Measurements from ENCODE around the gene B4GALNT4. TPM values are rescaled to one million over a fixed set of nuclear protein-coding genes. Genes with fewer than 3 reads are reported as not detected.

B4GALNT4 gene
- total RNA-seq, 1 donor from 2014 or later = 39.1 TPM

DNA sequence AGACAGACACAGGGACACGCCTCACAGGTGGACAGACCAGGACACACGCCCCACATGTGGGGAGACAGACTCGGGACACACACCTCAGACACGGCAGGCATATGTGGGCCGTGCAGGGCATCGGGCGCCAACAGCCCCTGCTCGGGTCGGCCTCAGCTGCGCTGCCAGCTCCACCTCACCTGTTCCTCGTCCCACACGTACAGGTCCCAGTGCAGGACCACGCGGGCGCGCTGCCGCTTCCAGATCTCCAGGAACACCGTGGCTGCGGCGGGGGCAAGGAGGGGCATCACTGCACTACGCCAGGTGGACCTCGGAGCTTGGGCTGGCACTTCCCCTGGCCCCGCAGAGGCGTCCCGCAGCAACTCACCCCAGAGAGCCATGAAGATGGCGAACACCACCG is 60.1 kb downstream of the B4GALNT4 start:
- no peak for TF ChIP-seq CTCF (IDR thresholded peaks at IDR 0.05)
- no peak for DNase-seq (ENCODE audit: low spot score)
- no peak overlapping the region for H3K4me3 Mint-ChIP-seq (ENCODE audit: unreplicated experiment)
- H3K27ac Mint-ChIP-seq (ENCODE audit: unreplicated experiment) = no peak overlapping the region
- H3K27me3 Mint-ChIP-seq (ENCODE audit: low read depth) = peaks cover 20% of the 10 kb centered on the region
- H3K9me3 Mint-ChIP-seq (ENCODE audit: low read depth) = peaks cover 8% of the 10 kb centered on the region
- peaks cover 2% of the 10 kb centered on the region for H3K36me3 Mint-ChIP-seq (ENCODE audit: low read depth)
- H3K4me1 Mint-ChIP-seq (ENCODE audit: low read depth) = no peaks in the 10 kb centered on the region

GRCh38 chr11:429931-430456 is 60.7 kb downstream of the B4GALNT4 start:
- Mint-ChIP-seq H3K36me3 (ENCODE audit: low read depth) (peaks cover 2% of the 10 kb centered on the region), H3K27ac (ENCODE audit: unreplicated experiment) (no peak overlapping the region), H3K27me3 (ENCODE audit: low read depth) (peaks cover 15% of the 10 kb centered on the region), H3K4me3 (ENCODE audit: unreplicated experiment) (no peak overlapping the region), H3K4me1 (ENCODE audit: low read depth) (no peaks in the 10 kb centered on the region), H3K9me3 (ENCODE audit: low read depth) (peaks cover 4% of the 10 kb centered on the region)
- DNase-seq (ENCODE audit: low spot score) = no peak
- no peak for TF ChIP-seq CTCF (IDR thresholded peaks at IDR 0.05)

Other genes starting within 250 kb of the B4GALNT4 start
- not detected in 3 replicates for gene SCGB1C1, start 176.4 kb upstream of the B4GALNT4 start, total RNA-seq
- 58.0 to 71.1 TPM (median 59.6 TPM) in 3 replicates for gene BET1L, start 162.1 kb upstream of the B4GALNT4 start, total RNA-seq
- 107 to 130 TPM (median 124 TPM) in 3 replicates for gene RIC8A, start 161.8 kb upstream of the B4GALNT4 start, total RNA-seq
- 14.5 to 20.9 TPM (median 18.5 TPM) in 3 replicates for gene SIRT3, start 133.2 kb upstream of the B4GALNT4 start, total RNA-seq
- gene PSMD13, start 132.5 kb upstream of the B4GALNT4 start, total RNA-seq = 103 to 122 TPM (median 104 TPM) in 3 replicates
- gene NLRP6, start 91.1 kb upstream of the B4GALNT4 start, total RNA-seq = not detected in 3 replicates
- gene PGGHG, start 80.4 kb upstream of the B4GALNT4 start, total RNA-seq = 35.6 to 49.5 TPM (median 49.4 TPM) in 3 replicates
- gene IFITM5, start 70.0 kb upstream of the B4GALNT4 start, total RNA-seq = not detected in 3 replicates
- 100 to 109 TPM (median 107 TPM) in 3 replicates for gene IFITM2, start 61.7 kb upstream of the B4GALNT4 start, total RNA-seq
- gene IFITM1, start 55.5 kb upstream of the B4GALNT4 start, total RNA-seq = 1.0 to 3.3 TPM (median 1.6 TPM) in 3 replicates
- gene IFITM3, start 48.6 kb upstream of the B4GALNT4 start, total RNA-seq = 377 to 394 TPM (median 392 TPM) in 3 replicates
- 0.56 to 0.92 TPM (median 0.85 TPM) in 3 replicates for gene PKP3, start 24.7 kb downstream of the B4GALNT4 start, total RNA-seq
- gene SIGIRR, start 45.5 kb downstream of the B4GALNT4 start, total RNA-seq = 12.3 to 26.6 TPM (median 25.9 TPM) in 3 replicates
- gene ANO9, start 72.5 kb downstream of the B4GALNT4 start, total RNA-seq = not detected in 3 replicates
- gene PTDSS2, start 80.8 kb downstream of the B4GALNT4 start, total RNA-seq = 30.0 to 32.5 TPM (median 32.0 TPM) in 3 replicates
- gene RNH1, start 137.7 kb downstream of the B4GALNT4 start, total RNA-seq = 146 to 166 TPM (median 161 TPM) in 3 replicates
- gene HRAS, start 166.1 kb downstream of the B4GALNT4 start, total RNA-seq = 65.1 to 77.7 TPM (median 68.0 TPM) in 3 replicates
- gene LRRC56, start 168.0 kb downstream of the B4GALNT4 start, total RNA-seq = 2.6 to 2.9 TPM (median 2.7 TPM) in 3 replicates
- 3.8 to 6.1 TPM (median 5.5 TPM) in 3 replicates for gene LMNTD2, start 191.2 kb downstream of the B4GALNT4 start, total RNA-seq
- gene RASSF7, start 191.5 kb downstream of the B4GALNT4 start, total RNA-seq = 20.0 to 31.3 TPM (median 28.7 TPM) in 3 replicates
- 24.6 to 34.1 TPM (median 25.9 TPM) in 3 replicates for gene PHRF1, start 207.0 kb downstream of the B4GALNT4 start, total RNA-seq
- gene IRF7, start 246.5 kb downstream of the B4GALNT4 start, total RNA-seq = 6.5 to 11.4 TPM (median 7.7 TPM) in 3 replicates